ENCODE results near the gene SYT5. TPM values are rescaled to one million over a fixed set of nuclear protein-coding genes. Genes with fewer than 3 reads are reported as not detected.

SYT5 gene
- total RNA-seq: 0.42 TPM in 1 of 2 replicates, not detected in the other
- polyA plus RNA-seq: not detected in 2 replicates
- polyA plus RNA-seq (2011; cell fraction: cytosol; rRNA removed): not detected in 2 replicates
- polyA plus RNA-seq (2011; cell fraction: nucleus; rRNA removed): not detected in 2 replicates
- polyA plus RNA-seq (2012): not detected in 2 replicates
- 0.10 TPM in 1 of 2 replicates, not detected in the other for polyA minus RNA-seq
- polyA minus RNA-seq (2011; cell fraction: cytosol; rRNA and poly(A)+ RNA removed): not detected
- not detected in 2 replicates for polyA minus RNA-seq (2011; cell fraction: nucleus; rRNA and poly(A)+ RNA removed)
- not detected for Bru-seq, nascent RNA
- BruChase-seq, experiment 1, labeled RNA remaining after a 6-hour chase: not detected
- BruChase-seq, experiment 2, labeled RNA remaining after a 2-hour chase: not detected
- long read RNA-seq: 0 reads

DNA sequence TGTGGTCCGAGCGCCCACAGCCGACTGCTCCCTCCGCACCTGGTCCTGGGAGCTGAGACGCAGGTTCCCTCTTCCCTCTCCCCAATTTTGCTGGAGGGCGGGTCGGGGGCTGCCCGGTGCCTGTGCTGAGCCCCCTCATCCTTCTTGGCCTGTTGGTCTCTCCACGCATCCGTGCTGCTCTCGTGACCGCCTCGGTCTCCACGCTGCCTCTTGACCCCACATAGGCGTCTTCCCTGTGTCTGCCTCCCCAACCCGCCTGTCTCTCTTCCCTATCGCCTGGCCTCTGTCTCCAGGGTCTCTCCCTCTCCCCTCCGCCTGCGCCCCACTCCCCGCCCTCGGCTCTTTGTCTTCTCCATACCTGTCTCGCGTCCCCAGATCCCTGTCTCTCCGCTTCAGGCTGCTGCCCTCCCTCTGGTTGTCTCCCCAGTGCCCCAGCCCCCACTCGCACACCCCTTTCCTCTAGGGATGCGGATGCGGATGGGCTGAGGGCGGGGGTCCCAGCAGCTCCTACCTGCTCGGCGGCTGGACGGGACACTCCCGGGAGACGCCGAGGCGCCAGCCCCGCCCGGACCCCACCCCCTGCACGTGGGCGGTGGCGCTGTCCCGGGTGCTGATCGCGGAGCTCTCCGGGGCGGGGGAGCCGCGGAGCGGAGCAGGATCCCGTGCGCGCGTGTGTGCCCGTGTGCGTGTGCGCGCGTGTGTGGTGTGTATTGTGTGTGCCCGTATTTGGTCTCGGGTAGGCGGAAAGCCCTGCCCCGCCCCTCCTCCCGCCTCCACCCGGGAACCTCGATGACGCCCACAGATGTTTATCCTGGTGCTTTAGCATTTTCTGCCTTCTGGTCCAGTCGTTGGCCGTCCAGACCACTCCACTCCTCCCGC is at the start of gene SYT5:
TSS of gene SYT5 (minus strand) at position 684 of the 879 bp plus-strand sequence. CDS start 1,248 bp downstream, outside the sequence.
- no peak within 1 kb of the TSS for H3K4me2 ChIP-seq (ENCODE audit: insufficient read depth, low read length)
- H3K9me3 ChIP-seq (replicated peaks; ENCODE audit: control insufficient read depth, insufficient read depth, low read length): no peaks in the 10 kb centered on the region
- peak; percentile 10 for TF ChIP-seq EZH2 (IDR thresholded peaks at IDR 0.05; ENCODE audit: borderline replicate concordance, low read depth, low read length, severe bottlenecking)
- TF ChIP-seq GATA2 (IDR thresholded peaks at IDR 0.05; ENCODE audit: insufficient read depth, insufficient read length, low read depth, low read length): no peak
- no peak for TF ChIP-seq POLR2AphosphoS5 (IDR thresholded peaks at IDR 0.05; ENCODE audit: insufficient read depth, low read depth, low read length)
- no peak for TF ChIP-seq FOS (IDR thresholded peaks at IDR 0.05; ENCODE audit: borderline replicate concordance, insufficient read depth, low read length)
- TF ChIP-seq, protein P1, sequence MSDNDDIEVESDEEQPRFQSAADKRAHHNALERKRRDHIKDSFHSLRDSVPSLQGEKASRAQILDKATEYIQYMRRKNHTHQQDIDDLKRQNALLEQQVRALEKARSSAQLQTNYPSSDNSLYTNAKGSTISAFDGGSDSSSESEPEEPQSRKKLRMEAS (IDR thresholded peaks at IDR 0.05; ENCODE audit: insufficient read depth, insufficient read length): peak; percentile 69
- TF ChIP-seq, protein P2, sequence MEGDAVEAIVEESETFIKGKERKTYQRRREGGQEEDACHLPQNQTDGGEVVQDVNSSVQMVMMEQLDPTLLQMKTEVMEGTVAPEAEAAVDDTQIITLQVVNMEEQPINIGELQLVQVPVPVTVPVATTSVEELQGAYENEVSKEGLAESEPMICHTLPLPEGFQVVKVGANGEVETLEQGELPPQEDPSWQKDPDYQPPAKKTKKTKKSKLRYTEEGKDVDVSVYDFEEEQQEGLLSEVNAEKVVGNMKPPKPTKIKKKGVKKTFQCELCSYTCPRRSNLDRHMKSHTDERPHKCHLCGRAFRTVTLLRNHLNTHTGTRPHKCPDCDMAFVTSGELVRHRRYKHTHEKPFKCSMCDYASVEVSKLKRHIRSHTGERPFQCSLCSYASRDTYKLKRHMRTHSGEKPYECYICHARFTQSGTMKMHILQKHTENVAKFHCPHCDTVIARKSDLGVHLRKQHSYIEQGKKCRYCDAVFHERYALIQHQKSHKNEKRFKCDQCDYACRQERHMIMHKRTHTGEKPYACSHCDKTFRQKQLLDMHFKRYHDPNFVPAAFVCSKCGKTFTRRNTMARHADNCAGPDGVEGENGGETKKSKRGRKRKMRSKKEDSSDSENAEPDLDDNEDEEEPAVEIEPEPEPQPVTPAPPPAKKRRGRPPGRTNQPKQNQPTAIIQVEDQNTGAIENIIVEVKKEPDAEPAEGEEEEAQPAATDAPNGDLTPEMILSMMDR (IDR thresholded peaks at IDR 0.05; ENCODE audit: extremely low read depth in 1 of 2, insufficient read depth in 1 of 2, low read depth in 1 of 2, low read length in 2 of 2): no peak
- TF ChIP-seq POLR2A (IDR thresholded peaks at IDR 0.05; ENCODE audit: low read depth, low read length): no peak
- TF ChIP-seq JUN (IDR thresholded peaks at IDR 0.05; ENCODE audit: borderline replicate concordance, insufficient read depth, insufficient read length, low read depth): no peak
- TF ChIP-seq MYC (IDR thresholded peaks at IDR 0.05; ENCODE audit: low read depth, low read length): no peak
- H3K9me1 ChIP-seq (replicated peaks; ENCODE audit: control insufficient read depth, extremely low read depth, insufficient read depth, low read length): no peaks in the 10 kb centered on the region
- FAIRE-seq (no peak), DNase-seq (ENCODE audit: low read depth, low spot score) (no peak)
- no peaks in the 10 kb centered on the region for H3K4me1 ChIP-seq (ENCODE audit: control insufficient read depth, extremely low read depth, insufficient read depth, low read length)
- intact Hi-C loops (cut with micrococcal nuclease): no loop called here
- POLR2A ChIA-PET: no interaction called here
- H3K9ac ChIP-seq (replicated peaks; ENCODE audit: extremely low read depth, insufficient read depth, low read length): no peak within 1 kb of the TSS
- BruUV-seq (replicated peaks): no TSS peak
- no peaks in the 10 kb centered on the region for H3K36me3 ChIP-seq (ENCODE audit: control insufficient read depth in 2 of 2, extremely low read depth in 1 of 2, insufficient read depth in 2 of 2, low read length in 2 of 2)
- H3K27ac ChIP-seq (ENCODE audit: insufficient read depth, low read depth, low read length): no peak within 1 kb of the TSS
- CTCF ChIA-PET: interaction anchor here (0.8 to 2.3 kb wide), 8 partner anchors 8 to 258 kb away, joined by 3 to 6 read pairs (median 3); partner anchors contain the start of gene DNAAF3
- no peak within 1 kb of the TSS for H2AFZ ChIP-seq (ENCODE audit: low read depth, low read length)
- dilution Hi-C loops (cut with MboI; ENCODE audit: extremely low pct_ligation_motif_present, low sequenced_read_pairs): no loop called here
- H3K79me2 ChIP-seq (ENCODE audit: control insufficient read depth, insufficient read depth, low read length): no peaks in the 10 kb centered on the region
- peaks cover 8 to 20% of the 10 kb centered on the region in 2 experiments for H3K27me3 ChIP-seq (ENCODE audit: control insufficient read depth in 2 of 2, insufficient read depth in 2 of 2, low read length in 2 of 2)
- H4K20me1 ChIP-seq (replicated peaks; ENCODE audit: control insufficient read depth, extremely low read depth, insufficient read depth, low read length): no peaks in the 10 kb centered on the region
- H3K4me3 ChIP-seq (replicated peaks in 1 of 3; ENCODE audit: insufficient read depth in 1 of 3, low read depth in 1 of 3, low read length in 3 of 3): no peak within 1 kb of the TSS

All from endothelial cell of umbilical vein (primary cell).